Renal cortex interstitium (tissue), 11 donors: ENCODE measurements around the gene HOXA11. TPM values are rescaled to one million over a fixed set of nuclear protein-coding genes. Genes with fewer than 3 reads are reported as not detected.

Source experiments
- DNase-seq, 11 donors: peaks; one replicate each; pipeline ENCODE4 v3.0.0-alpha.2; 2013; ENCODE audit warnings: low read depth in 9 of 11, low spot score in 4 of 11; ENCODE audit errors: extremely low read depth in 1 of 11
- polyA plus RNA-seq, 3 donors: library from polyadenylated mRNA; unstranded; fragments of 120-200 nt; gene quantifications; one replicate each; pipeline ENCODE4 v1.2.1, GENCODE V29; 2013; ENCODE audit not compliant: insufficient read length in 3 of 3

Gene HOXA11
- polyA plus RNA-seq, 3 donors = 35.9 to 44.0 (median 37.0) TPM

- DNase-seq = no peak
Measured at GRCh38 chr7:27186668-27187474, 1.8 kb upstream of the HOXA11 start.

GRCh38 chr7:27185854-27186667 is 1.0 kb upstream of the HOXA11 start:
- no peak for DNase-seq

DNA sequence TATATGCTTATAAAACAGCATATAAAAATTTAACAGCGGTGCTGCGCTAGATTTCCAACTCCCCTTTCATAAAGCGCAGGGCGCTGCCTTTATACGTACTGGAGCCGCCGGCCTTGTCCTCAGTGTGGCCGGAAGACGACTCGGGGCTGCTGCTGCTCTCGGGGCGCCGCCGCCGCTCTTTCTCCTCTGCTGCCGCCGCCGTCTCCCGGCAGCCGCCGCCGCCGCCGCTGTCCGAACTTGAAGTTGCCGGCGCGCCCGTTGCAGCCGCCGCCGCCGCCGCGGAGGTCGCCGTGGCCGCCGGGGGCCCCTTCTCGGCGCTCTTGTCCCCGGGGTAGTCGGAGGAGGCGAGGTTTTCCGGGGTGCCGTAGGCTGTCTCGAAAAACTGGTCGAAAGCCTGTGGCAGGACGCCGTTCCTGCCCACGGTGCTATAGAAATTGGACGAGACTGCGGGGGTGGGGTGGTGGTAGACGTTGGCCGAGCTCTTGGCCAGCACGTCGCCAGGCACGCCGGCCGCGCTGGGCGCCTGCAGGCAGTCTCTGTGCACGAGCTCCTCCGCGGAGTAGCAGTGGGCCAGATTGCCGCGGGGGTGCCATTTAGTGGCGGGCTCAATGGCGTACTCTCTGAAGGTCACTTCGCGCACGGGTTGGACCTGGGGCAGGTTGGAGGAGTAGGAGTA is 557 bp downstream of the HOXA11 start:
- no peak for DNase-seq

DNA sequence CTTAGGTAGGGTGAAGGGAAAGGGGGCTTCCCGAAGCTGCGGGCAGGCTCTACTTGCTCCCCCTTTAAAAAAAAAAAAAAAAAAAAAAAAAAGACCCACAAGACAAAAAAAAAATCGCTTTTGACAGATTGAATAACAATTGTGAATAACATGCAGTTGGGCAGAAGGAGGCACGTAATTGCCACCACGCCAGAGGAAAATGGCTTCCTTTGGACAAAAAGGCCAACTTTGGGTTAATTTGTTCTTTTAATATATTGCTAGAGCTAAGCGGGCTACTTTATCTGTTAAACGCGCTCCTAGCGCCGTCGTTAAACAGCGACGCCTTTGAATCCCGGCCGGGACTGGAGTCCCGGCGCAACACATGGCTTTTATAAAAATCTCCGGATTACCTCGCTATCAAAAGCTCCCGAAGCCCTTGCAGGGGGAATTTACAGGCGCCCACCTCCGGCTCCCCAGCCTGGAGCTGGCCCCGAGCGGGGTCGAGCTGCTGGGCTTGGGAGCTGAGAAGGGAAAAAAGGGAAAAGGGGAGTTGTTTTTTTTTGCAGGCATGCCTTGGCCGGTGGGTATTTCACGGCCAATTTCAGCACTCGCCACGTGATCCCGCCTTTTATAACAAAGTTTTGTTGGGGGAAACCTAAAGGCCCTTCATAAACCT is 1.2 kb downstream of the HOXA11 start:
- DNase-seq = no peak

DNA sequence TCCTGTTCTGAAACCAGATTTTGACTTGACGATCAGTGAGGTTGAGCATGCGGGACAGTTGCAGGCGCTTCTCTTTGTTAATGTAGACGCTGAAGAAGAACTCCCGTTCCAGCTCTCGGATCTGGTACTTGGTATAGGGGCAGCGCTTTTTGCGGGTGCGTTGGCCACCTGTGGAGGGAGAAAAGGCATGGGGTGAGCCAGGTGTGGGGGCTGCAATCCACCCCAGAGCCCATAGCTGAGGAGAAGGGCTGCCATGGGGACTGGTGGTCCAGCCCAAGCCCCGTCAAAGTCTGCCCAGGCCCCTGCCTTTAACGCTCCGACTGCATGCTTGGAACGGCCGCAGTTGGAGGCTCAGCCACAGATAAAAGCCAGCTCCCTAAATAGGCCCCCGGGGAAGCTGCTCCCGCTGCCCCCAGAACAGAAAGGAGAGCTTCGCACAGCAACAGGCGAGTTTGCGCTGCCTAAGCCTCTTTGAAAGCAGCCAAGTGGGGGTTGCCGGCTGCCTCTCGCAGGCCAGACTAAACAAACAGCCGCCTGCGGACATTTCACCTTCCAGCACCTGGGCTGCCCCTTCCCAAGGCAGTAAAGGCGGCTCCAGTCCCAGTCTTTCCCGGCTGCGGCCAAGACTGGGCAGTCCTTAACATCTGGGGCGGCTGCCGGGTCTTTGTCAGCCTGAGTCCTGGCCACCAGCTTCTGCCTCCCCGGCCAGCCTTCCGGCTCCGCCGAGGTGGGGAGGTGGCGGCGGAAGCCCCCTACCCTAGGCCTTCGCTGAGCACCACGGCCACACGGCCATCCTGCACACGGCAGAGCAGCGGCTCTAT is 2.0 kb downstream of the HOXA11 start:
- DNase-seq = no peak

DNA sequence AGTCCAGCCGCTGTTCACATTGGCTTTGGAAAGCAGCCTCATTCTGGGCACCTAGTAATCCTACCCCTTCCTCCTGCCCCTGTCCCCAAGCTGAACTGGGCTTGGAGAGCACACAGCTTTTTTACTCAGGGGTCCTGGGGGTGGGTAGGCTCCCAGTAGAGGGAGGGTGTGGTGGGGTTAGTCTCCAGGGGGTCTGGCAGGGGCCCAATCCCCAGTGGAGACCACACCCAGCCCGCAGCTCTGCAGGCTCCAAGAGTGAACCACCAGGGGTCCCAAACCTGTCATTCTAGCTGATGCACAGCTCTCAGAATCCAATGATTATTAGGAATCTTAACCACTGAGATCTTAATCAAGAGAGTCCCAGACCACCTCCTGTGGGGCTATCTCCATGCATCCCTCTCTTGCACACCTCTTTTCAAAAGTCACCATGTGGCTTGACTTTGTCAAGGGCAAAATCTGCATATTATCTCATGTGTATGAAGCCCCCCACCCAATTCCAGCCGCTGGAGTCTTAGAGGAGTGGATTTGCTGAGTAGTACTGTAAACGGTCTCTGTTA is 2.7 kb downstream of the HOXA11 start:
- no peak for DNase-seq

DNA sequence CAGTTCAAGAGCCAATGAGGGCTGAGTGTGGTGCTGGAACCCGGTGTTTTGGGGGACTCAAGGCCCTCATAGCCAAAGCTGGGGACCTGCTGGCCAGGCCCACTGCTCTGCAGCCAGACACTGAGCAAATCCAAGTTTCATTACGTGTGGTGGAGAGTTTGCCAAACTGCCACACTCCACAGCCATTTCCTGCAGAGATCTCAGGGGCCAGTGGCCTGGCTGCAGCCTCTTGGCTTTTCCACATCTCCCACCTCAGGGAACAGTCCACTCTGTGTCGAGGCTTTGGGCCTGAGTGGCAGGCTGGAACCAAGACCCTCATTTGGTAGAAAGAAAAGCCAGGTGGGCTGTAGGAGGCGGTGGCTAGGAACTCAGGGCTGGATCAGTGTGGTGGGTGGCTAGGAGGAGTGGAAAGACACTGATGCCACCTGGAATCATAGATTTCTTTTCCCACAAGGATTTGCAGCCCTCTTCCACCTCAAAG is 3.2 kb downstream of the HOXA11 start:
- no peak for DNase-seq

- DNase-seq = no peak
Measured at GRCh38 chr7:27180431-27181420, 4.3 kb downstream of the HOXA11 start.

DNA sequence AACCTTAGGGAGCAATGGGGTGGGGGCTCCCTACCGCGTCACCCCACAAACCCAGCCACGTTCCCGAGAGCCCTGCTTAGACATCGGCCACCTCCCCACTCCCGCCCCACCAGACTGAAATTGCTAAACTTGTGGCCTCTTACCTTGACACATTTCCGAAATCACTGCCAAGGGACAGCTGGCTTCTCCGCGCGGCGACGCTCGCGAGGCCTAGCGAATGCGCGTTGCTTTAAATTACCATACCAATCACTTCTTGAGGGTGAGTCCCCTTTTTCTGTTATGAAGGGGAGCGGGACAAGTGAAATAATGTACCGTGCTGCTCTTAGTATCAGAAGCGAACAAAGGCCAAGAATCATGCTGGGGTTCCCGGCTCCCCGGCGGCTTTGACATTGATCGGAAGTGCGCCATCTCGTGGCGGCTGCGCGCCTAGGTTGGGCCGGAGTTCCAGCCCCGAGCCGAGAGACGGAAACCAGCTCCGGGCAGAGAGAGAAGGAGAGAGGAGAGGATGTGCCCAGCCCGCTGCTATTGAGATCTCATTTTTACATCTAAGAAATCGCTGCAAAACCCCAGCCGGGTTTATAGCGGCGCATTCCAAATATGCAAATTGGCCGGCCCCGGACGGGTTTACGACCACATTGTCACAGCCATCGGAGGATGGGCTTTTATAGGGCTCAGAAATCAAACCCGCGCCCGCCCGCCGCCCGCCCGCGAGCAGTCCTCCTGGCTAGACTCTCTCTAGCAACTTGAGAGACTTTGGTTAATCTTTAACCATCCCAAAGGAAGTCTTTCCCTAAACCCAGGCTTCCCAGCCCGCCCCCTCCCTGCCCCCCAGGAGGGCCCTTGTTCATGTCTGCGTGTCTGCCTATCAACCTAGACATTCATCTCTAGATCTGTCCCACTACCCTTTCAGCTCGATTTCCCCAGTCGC is 5.3 kb downstream of the HOXA11 start:
- DNase-seq = peak in 10 of 11 donors; percentile 83 to 94 (median 89)

GRCh38 chr7:27179030-27179429 is 6.0 kb downstream of the HOXA11 start:
- no peak for DNase-seq

GRCh38 chr7:27178366-27178765 is 6.7 kb downstream of the HOXA11 start:
- no peak for DNase-seq

- DNase-seq = no peak
Measured at GRCh38 chr7:27177795-27178320, 7.2 kb downstream of the HOXA11 start.

DNA sequence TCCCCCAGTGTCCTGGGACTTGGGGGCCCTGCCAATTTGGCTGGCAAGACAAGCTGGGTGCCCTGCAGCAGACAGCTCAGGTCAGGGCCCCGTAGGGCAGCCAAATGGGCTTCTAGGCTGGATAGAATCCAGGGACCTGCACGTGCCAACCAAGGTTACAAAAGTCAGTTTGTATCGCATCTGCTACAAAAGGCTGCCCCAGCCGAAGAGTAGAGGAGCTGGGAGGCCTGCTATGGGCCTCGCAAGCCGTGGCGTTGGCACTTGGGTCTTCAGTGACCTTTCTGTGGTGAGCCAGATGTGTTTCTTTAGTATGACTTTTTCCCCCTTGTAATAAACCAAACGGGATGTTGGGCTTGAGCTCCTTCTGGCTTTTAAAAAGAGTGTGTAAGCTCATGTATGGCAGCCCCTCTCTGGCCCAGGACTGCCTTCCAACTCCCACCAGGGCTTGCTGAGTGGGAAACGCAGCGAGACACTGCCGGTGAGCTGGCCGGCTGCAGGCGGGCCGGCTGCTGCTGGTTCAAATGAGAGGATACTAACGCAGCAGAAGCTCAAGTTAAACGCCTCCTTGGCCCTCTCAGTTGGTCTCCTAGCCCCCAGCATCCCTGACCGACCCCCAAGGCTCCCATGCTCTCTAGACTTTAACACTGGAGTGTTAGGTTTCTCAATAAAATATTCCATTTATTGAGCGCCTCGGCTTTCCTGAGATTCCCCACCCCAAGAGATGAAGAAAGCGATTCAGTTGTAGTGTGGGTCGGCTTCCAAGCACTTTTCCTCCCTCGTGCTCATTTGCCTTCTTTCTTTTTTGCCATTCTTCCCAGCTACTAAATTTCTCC is 7.9 kb downstream of the HOXA11 start:
- DNase-seq = no peak

DNA sequence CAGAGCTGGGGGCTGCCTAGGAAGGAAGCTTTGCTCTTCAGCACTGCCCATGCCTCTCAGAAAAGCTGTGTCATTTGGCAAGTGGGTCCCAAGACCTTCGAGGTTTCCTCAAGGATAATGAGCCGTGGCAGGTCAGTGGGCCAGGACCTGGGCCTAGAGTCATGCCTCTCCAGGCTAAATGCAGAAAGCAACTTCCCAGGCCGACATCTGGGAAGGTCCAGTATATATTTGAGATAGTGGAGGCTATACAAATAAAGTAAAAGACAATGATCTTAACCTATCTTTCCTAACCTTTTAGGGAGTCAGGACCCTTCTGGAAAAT is 8.5 kb downstream of the HOXA11 start:
- no peak for DNase-seq
